HepG2 (cell line): ENCODE measurements around the gene DOCK3.

Source experiments
- AFF4 ChIP-seq: sonication (generic); formaldehyde crosslinking; IDR thresholded peaks from 2 replicates; pipeline ENCODE4 v1.4.0; 2020; ENCODE audit warnings: missing genetic modification reagents
- ASH2L ChIP-seq: fragments of 300-600, 200-600 bp; sonication (generic); IDR thresholded peaks from 2 replicates; pipeline ENCODE4 v1.7.0; 2017; ENCODE audit warnings: low read depth, mild to moderate bottlenecking, moderate library complexity, mixed read lengths, low read length; ENCODE audit not compliant: insufficient read length
- CTCF ChIP-seq: sonication (generic); formaldehyde crosslinking; IDR thresholded peaks from 2 replicates; pipeline ENCODE4 v1.5.0; 2020; ENCODE audit warnings: mild to moderate bottlenecking, missing genetic modification reagents, moderate library complexity
- KLF16 ChIP-seq, 2 experiments: sonication (generic) in 1 of 2; formaldehyde crosslinking in 1 of 2; IDR thresholded peaks; 2 replicates each; pipeline versions ENCODE4 v1.6.1 to v1.8.0; 2016 to 2023; ENCODE audit warnings: missing genetic modification reagents in 2 of 2, missing compliant biosample characterization in 1 of 2
- RAD21 ChIP-seq: fragments of 450-650 bp; formaldehyde crosslinking; IDR thresholded peaks from 2 replicates; pipeline ENCODE4 v1.5.0; 2020; ENCODE audit warnings: mild to moderate bottlenecking
- ZBTB1 ChIP-seq: sonication (generic); formaldehyde crosslinking; IDR thresholded peaks from 2 replicates; pipeline ENCODE4 v1.4.0; 2020; ENCODE audit warnings: missing genetic modification reagents, borderline replicate concordance
- ZFP36 ChIP-seq: fragments of 150-350 bp; IDR thresholded peaks from 2 replicates; pipeline ENCODE4 v1.6.1; 2018; ENCODE audit warnings: borderline replicate concordance, low read length, low read depth; ENCODE audit not compliant: partially characterized antibody
- ZNF3 ChIP-seq: IDR thresholded peaks from 2 replicates; pipeline ENCODE4 v1.7.0; 2017; ENCODE audit warnings: inconsistent platforms
- ZNF550 ChIP-seq: sonication (generic); formaldehyde crosslinking; IDR thresholded peaks from 2 replicates; pipeline ENCODE4 v1.4.0; 2020; ENCODE audit warnings: mild to moderate bottlenecking, missing genetic modification reagents, borderline replicate concordance
- ZNF773 ChIP-seq: sonication (generic); formaldehyde crosslinking; IDR thresholded peaks from 2 replicates; pipeline ENCODE4 v1.4.0; 2020; ENCODE audit warnings: missing genetic modification reagents, borderline replicate concordance
- ZNF775 ChIP-seq: sonication (generic); formaldehyde crosslinking; IDR thresholded peaks from 2 replicates; pipeline ENCODE4 v1.4.0; 2020; ENCODE audit warnings: missing genetic modification reagents, mild to moderate bottlenecking, moderate library complexity, borderline replicate concordance
- ZNF800 ChIP-seq: sonication (generic); formaldehyde crosslinking; IDR thresholded peaks from 2 replicates; pipeline ENCODE4 v1.4.0; 2020; ENCODE audit warnings: missing genetic modification reagents
- TF ChIP-seq, protein P1 (sequence below): sonication (generic); formaldehyde crosslinking; IDR thresholded peaks from 2 replicates; pipeline ENCODE4 v1.8.0; 2022; ENCODE audit warnings: missing genetic modification reagents, low read depth, mild to moderate bottlenecking, borderline replicate concordance
- TF ChIP-seq, protein P2 (sequence below): sonication (generic); formaldehyde crosslinking; IDR thresholded peaks from 2 replicates; pipeline ENCODE4 v1.4.0; 2020; ENCODE audit warnings: mild to moderate bottlenecking, missing genetic modification reagents

DNA sequence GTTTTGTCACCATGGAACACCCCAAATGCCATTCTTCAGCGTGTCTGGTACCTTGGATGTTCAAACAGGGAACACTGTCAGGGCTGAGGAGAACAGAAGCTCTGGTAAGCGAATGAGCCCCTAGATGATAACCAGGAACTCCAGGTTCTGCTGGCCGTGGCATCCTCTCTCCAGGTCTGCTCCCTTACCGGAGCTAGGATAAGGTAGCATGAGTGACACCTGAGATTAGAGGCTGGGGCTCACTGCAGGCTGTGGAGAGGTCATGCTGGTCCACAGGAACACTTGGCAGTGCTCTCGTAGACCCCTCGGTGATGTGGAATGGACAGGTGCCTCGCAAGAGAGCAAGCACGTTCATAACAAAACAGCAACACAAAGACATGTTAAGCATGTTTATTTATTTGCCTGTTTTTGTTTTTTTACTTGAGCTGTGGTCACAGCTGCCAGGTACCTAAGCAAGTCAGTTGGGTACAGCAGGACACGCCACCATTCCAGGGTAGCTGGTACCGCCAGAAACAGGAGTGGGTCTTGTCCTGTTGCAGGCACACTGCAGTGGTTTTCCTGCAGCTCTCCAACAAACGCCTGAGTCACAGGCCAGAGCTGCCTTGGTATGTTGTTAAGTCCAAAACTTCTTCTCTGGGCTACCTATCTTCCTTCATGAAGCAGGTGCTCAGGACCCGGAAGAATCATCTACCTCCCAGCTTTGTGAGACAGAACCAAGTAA, 720.9 kb downstream of the DOCK3 start:
- TF ChIP-seq ASH2L (no peak), KLF16 (CRISPR knock-in tag; IDR thresholded peaks at IDR 0.05) (no peak), ZFP36 (no peak), AFF4 (CRISPR knock-in tag) (no peak), ZNF550 (CRISPR knock-in tag) (no peak), CTCF (CRISPR knock-in tag) (no peak), ZNF775 (CRISPR knock-in tag) (no peak), ZNF800 (CRISPR knock-in tag) (no peak), ZNF3 (CRISPR knock-in tag) (no peak), ZNF773 (CRISPR knock-in tag) (no peak), RAD21 (no peak), ZBTB1 (CRISPR knock-in tag) (no peak)
- TF ChIP-seq, protein P1, sequence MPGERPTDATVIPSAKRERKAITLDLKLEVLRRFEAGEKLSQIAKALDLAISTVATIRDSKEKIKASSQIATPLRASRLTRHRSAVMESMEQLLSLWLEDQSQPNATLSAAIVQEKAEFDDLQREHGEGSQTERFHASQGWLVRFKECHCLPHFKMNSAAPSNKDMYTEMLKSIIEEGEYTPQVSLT (CRISPR knock-in tag) = no peak
- TF ChIP-seq, protein P2, sequence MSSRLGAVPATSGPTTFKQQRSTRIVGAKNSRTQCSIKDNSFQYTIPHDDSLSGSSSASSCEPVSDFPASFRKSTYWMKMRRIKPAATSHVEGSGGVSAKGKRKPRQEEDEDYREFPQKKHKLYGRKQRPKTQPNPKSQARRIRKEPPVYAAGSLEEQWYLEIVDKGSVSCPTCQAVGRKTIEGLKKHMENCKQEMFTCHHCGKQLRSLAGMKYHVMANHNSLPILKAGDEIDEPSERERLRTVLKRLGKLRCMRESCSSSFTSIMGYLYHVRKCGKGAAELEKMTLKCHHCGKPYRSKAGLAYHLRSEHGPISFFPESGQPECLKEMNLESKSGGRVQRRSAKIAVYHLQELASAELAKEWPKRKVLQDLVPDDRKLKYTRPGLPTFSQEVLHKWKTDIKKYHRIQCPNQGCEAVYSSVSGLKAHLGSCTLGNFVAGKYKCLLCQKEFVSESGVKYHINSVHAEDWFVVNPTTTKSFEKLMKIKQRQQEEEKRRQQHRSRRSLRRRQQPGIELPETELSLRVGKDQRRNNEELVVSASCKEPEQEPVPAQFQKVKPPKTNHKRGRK (CRISPR knock-in tag) = no peak
